ENCODE results near the gene ATP8B3.

The ATP8B3 gene

DNA sequence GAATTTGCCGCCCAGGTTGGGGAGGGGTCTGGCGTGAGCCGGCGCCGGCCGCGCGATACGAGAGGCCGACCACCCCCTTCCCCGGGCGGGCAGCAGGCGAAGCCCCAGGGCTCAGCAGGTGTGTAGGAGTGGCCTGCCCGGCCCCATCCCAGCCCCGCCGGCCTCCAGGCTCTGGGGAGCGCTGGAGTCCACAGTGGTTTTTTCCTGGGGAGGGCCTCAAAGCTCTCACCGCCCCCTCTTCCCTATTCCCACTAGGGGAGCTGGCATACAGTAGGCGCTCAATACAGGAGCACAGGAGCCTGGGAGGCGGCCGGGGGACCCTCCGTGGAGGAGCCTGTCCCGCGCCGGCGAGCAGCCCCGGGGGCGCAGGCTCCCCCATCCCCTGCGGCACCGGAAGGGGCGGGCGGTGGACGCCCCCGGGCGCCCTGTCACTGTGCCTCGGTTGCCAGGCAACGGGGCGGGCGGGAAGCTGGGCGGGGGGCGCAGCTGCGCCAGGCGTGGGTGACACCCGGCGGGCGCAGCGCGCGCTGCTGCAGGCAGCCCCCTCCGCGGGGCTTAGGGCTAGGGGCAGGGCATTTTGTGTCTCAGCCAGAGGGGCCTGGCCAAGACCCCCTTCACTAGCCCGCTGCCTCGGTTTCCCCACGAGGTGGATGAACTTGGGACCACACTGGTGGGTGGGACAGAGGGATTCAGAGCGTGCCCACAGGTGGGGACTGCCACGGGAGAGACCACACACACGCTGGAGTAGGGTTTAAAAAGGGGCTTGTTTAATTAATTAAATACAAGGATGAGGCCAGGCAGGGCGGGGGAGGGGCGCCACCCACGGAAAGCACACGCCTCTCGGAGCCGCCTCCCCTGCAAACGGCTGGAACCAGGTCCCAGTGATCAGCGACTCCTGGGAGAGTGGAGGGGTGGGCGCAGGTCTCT is 39.8 kb upstream of the ATP8B3 start:
- DNase-seq (ENCODE audit: low spot score), result peak; percentile 51

GRCh38 chr19:1850809-1851653 is 39.0 kb upstream of the ATP8B3 start:
- DNase-seq (ENCODE audit: low spot score), result no peak

GRCh38 chr19:1849886-1850398 is 37.9 kb upstream of the ATP8B3 start:
- no peak for DNase-seq (ENCODE audit: low spot score)

GRCh38 chr19:1849132-1849474 is 37.0 kb upstream of the ATP8B3 start:
- no peak for DNase-seq (ENCODE audit: low spot score)

- DNase-seq (ENCODE audit: low spot score), result peak; percentile 86
These were observed 36.5 kb upstream of the ATP8B3 start, which contains the start of gene REXO1 for GRCh38 chr19:1848399-1849131. Gene REXO1, minus strand, starts transcription at chr19:1848483. Its CDS starts 125 bp downstream, at chr19:1848358.

- no peak for DNase-seq (ENCODE audit: low spot score)
These were observed 35.8 kb upstream of the ATP8B3 start for GRCh38 chr19:1847684-1848398.

- DNase-seq (ENCODE audit: low spot score), result no peak
These were observed 35.2 kb upstream of the ATP8B3 start for GRCh38 chr19:1847348-1847683.

DNA sequence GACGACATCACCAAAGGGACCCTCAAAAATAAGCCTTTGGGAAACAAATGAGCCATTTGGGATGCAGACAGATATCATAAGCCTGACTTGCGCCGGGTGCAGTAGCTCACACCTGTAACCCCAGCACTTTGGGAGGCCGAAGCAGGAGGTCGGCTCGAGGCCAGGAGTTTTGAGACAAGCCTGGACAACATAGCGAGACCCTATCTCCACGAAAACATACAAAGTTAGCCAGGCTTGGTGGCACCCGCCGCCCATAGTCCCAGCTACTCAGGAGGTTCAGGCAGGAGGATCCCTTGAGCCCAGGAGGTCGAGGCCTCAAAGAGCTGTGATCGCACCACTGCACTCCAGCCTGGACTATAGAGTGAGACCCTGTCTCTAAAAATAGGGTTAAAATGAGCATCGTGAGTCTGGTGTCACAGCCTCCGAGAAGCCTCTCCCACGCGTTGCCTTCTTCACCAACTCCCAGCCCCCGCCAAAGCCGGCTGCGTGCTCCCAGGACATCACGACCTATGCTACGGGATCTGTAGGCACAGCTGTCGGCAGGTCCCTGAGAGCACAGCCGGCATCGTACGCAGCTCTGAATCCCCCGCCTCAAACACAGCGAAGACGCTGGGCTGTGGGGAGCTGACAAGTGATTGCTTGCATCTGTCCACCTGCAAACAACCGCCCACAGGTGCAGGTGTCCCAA is 34.6 kb upstream of the ATP8B3 start:
- DNase-seq (ENCODE audit: low spot score), result no peak

- DNase-seq (ENCODE audit: low spot score), result no peak
These were observed 33.6 kb upstream of the ATP8B3 start for GRCh38 chr19:1845642-1846041.

DNA sequence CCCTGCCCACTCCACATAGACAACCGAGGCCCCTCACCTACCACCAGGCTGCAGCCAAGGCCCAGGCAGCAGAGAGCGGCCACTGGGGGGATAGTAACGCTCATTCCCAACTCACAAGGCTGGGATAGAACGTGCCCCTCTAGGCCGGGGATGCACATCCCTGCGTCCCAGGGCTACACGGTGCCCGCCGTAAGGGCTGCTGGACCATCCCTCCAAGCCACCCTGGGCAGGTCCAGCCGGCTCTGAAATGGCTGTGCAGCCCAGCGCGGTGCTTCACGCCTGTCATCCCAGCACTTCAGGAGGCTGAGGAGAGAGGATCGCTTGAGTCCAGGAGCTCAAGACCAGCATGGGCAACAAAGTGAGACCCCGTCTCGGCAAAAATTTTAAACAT is 33.0 kb upstream of the ATP8B3 start:
- DNase-seq (ENCODE audit: low spot score), result no peak

DNA sequence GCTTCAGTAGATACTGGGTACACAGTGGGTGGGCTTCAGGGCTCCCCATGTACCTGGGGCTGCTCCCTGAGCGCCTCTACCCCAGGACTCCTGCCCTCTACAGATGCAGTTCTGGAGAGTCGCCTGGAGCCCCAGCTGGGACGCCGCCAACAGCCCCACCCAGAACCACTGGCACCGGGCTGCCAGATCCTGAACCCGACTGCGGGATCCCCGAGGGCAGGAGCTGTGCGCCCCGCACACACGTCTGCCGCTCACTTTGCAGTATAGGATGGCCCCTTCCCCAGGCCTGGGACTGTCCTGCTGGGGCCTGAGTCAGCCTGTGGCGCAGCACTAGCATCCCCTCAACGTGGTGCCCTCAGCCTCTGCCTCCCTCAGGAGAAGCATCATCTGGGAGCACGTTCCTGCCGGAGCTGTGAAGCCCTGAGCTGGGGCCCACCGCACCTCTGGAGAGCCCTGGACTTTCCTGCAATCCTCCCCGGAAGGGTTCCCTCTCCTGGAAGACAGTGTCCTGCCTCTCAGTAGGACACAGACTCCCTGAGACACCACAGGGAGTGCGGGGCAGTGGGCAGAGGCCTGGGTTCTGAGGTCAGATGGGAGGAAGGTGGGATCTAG is 32.5 kb upstream of the ATP8B3 start:
- DNase-seq (ENCODE audit: low spot score), result no peak

GRCh38 chr19:1843646-1844394 is 31.7 kb upstream of the ATP8B3 start:
- no peak for DNase-seq (ENCODE audit: low spot score)

GRCh38 chr19:1843116-1843515 is 31.0 kb upstream of the ATP8B3 start:
- DNase-seq (ENCODE audit: low spot score), result no peak

- no peak for DNase-seq (ENCODE audit: low spot score)
These were observed 29.3 kb upstream of the ATP8B3 start for GRCh38 chr19:1841209-1841924.

- no peak for DNase-seq (ENCODE audit: low spot score)
These were observed 28.6 kb upstream of the ATP8B3 start for GRCh38 chr19:1840541-1841115.

DNA sequence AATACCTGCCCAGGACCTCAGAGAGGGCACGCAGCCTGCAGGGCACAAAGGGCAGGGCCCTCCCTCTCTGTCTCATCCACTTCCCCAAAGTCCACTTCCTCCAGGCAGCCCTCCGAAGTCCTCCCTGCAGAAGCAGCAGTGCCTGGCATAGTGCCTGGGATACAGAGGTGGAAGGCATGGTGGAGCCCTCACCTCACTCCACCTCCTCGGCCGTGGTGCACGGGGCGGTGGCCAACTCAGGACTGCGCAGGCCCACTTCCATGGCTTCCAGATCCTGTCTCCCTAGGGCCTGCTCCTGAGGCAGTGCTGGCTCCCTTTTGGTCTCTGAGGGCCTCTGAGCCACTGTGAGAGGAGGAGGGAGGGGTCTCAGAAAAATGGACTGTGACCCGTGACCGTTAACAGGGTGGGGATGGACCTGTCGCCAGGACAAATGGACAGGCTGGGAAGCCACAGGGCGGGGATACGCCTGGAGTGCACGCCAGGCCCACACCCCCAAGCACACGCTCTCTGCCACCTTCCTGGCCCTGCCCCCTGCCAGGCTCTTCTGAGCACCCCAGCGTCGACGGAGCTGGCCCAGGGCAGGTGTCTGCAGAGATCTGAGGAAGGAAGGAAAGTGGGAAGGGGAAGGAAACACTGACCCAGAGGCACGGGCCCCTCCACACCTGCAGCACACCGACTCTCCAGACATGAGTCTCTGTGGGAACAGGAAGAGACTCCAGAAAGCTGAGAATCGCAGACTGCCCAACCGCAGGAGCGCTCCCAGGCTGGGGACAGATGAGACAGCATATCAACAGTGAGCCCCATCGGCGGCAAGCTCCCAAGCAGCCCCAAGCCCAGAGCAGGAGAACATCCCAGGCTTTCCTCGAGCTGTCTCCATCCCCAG is 27.8 kb upstream of the ATP8B3 start:
- no peak for DNase-seq (ENCODE audit: low spot score)

DNA sequence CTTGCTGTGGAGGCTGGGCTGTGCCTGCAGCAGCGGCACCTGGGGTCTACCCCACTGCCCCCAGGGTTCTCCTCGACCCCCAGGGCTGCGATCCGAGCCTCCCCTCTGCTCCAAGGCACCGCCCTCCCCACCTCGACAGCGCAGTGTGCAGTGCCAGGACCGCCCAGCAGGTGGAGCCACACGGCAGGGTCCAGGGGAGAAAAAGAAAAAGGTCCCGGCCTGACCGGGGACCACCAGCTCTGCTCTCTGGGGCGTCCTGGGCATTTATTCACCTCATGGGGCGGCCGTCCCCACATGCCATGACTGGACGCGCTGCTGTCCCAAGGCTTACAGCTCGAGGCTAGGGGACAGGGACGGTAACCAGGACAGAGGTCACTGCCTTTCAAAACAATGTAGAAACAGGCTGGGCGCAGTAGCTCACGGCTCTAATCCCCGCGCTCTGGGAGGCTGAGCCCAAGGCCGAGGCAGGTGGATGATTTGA is 25.6 kb upstream of the ATP8B3 start:
- DNase-seq (ENCODE audit: low spot score), result peak; percentile 20

- DNase-seq (ENCODE audit: low spot score), result no peak
These were observed 25.1 kb upstream of the ATP8B3 start for GRCh38 chr19:1837222-1837565.

Data from Ammon's horn (tissue), 1 donor.